Activated CD4-positive, alpha-beta T cell treated with anti-CD3 and anti-CD28 coated beads, Interleukin-2, amount 10 ng/mL, durations not matched to agents 7 days and 5 days (primary cell): ENCODE measurements around the gene STAG1. TPM values are rescaled to one million over a fixed set of nuclear protein-coding genes. Genes with fewer than 3 reads are reported as not detected.
"Not testable (repeated sequence)": the region's sequence is repeated elsewhere in the genome, so short reads cannot be mapped to it uniquely, and the experiment has no call there.

ENCODE experiments used
- CTCF ChIA-PET: fragments of 350-600 bp; sonication (Branson Sonifier 250); formaldehyde crosslinking; loops from one replicate; lab custom pipeline; 2021; ENCODE audit warnings: antibody characterized with exemption; lab: Charles Lee
- POLR2A ChIA-PET: fragments of 350-600 bp; sonication (Branson Sonifier 250); formaldehyde crosslinking; loops from one replicate; lab custom pipeline; 2021; ENCODE audit warnings: antibody characterized with exemption; lab: Charles Lee
- DNase-seq: peaks from one replicate; pipeline ENCODE4 v3.0.0-alpha.2; 2020
- H3K27ac Mint-ChIP-seq: one replicate; pipeline ENCODE4 v1.8.0; 2021; ENCODE audit warnings: mild to moderate bottlenecking, moderate library complexity, mixed read lengths
- H3K27me3 Mint-ChIP-seq: one replicate; pipeline ENCODE4 v1.8.0; 2021; ENCODE audit warnings: mixed read lengths
- H3K36me3 Mint-ChIP-seq: one replicate; pipeline ENCODE4 v1.8.0; 2021; ENCODE audit warnings: low read depth, mixed read lengths
- H3K4me1 Mint-ChIP-seq: one replicate; pipeline ENCODE4 v1.8.0; 2021; ENCODE audit warnings: mixed read lengths
- H3K4me3 Mint-ChIP-seq: one replicate; pipeline ENCODE4 v1.8.0; 2021; ENCODE audit warnings: mild to moderate bottlenecking, moderate library complexity, mixed read lengths
- H3K9me3 Mint-ChIP-seq: one replicate; pipeline ENCODE4 v1.8.0; 2021; ENCODE audit warnings: mixed read lengths
- total RNA-seq, 2 experiments: library from RNA; stranded (reverse); gene quantifications; one replicate each; pipeline ENCODE4 v1.2.3, GENCODE V29; 2021

The STAG1 gene
- total RNA-seq, 2 experiments from 2014 or later, result 40.9 to 45.7 TPM

DNA sequence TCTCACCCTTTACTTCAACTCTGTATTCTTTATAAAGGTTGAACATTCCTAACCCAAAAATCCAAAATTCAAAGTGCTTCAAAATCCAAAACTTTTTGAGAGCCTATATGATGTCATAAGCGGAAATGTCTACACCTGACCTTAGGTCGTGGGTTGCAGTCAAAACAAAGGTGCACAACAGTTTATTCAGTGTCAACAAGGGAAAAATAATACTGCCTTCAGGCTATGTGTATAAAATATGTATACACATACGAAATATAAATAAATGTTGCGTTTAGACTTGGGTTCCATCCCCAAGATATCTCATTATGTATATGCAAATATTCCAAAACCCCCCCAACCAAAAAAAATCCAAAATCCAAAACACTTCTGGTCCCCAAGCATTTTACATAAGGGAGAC, 90.9 kb downstream of the STAG1 start:
- Mint-ChIP-seq H3K27me3 (no peaks in the 10 kb centered on the region), H3K9me3 (peaks cover 3% of the 10 kb centered on the region), H3K36me3 (peaks cover 8% of the 10 kb centered on the region), H3K27ac (no peak overlapping the region), H3K4me3 (no peak overlapping the region), H3K4me1 (peaks cover 14% of the 10 kb centered on the region)
- POLR2A ChIA-PET, result no interaction called here
- DNase-seq, result no peak
- CTCF ChIA-PET, result interaction anchor here (0.9 kb wide), 1 partner anchor 9 kb away, joined by 3 read pairs; no protein-coding TSS in a partner anchor

DNA sequence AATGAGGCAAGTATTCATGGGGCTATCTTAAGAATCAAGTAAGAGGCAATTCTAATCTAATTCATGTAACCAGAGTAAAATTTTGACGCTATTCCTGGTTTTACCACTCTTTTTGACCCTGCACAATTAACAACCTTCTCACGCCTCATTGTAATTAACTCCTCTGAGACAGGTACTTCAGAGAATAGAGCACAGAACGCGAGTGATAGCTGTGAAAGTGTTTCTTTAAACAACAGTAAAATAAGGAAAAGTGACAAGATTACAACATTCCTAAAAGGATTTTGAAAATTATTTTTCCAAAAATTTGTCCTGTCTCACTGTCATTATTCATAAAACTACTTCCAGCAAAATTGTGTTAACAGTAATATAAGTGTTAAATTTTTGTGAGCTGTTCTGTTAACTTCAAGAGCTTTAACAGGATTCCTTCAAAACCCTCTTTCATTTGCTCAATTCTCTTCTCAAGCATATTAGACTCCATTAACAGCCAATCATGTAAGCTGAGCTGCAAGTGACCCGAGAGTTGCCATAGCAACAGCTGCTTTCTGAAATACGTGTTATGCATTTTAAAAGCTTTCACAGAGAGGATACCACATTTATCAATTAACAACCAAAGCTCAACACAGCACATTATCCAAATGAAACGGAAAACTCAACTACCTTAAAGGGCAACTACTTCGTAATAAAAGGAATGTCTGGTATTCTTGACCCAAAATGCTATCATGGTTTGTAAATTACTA, 93.1 kb downstream of the STAG1 start:
- peaks cover 14% of the 10 kb centered on the region for H3K4me1 Mint-ChIP-seq
- DNase-seq, result no peak
- ChIA-PET CTCF (interaction anchor here (0.7 kb wide), 1 partner anchor 371 kb away, joined by 4 read pairs; no protein-coding TSS in a partner anchor), POLR2A (no interaction called here)
- H3K9me3 Mint-ChIP-seq, result peaks cover 12% of the 10 kb centered on the region
- H3K4me3 Mint-ChIP-seq, result no peak overlapping the region
- no peak overlapping the region for H3K27ac Mint-ChIP-seq
- H3K27me3 Mint-ChIP-seq, result no peaks in the 10 kb centered on the region
- peaks cover 23% of the 10 kb centered on the region for H3K36me3 Mint-ChIP-seq

DNA sequence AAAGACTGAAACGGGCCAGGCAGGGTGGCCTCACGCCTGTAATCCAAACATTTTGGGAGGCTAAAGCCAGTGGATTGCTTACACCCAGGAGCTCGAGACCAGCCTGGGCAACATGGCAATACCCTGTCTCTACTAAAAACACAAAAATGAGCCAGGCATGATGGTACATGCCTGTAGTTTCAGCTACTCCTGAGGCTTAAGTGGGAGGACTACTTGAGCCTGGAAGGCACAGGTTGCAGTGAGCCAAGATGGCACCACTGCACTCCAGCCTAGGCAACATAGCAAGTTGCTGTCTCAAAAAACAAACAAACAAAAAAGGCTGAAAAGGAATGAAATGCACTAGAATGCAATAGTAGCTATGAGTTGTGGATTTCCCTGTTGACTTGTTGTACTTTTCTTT, 94.7 kb downstream of the STAG1 start:
- H3K36me3 Mint-ChIP-seq, result peaks cover 30% of the 10 kb centered on the region
- no peaks in the 10 kb centered on the region for H3K27me3 Mint-ChIP-seq
- no peak for DNase-seq
- POLR2A ChIA-PET, result no interaction called here
- H3K9me3 Mint-ChIP-seq, result peaks cover 18% of the 10 kb centered on the region
- no peak overlapping the region for H3K4me3 Mint-ChIP-seq
- H3K4me1 Mint-ChIP-seq, result peaks cover 14% of the 10 kb centered on the region
- CTCF ChIA-PET, result interaction anchor here (0.5 to 0.7 kb wide), 2 partner anchors 42 to 149 kb away, joined by 3 read pairs; no protein-coding TSS in a partner anchor
- H3K27ac Mint-ChIP-seq, result no peak overlapping the region

GRCh38 chr3:136653628-136654027, 98.5 kb downstream of the STAG1 start:
- no peak for DNase-seq
- POLR2A ChIA-PET, result no interaction called here
- H3K4me3 Mint-ChIP-seq, result no peak overlapping the region
- peaks cover 15% of the 10 kb centered on the region for H3K9me3 Mint-ChIP-seq
- H3K36me3 Mint-ChIP-seq, result peaks cover 44% of the 10 kb centered on the region
- peaks cover 2% of the 10 kb centered on the region for H3K4me1 Mint-ChIP-seq
- no peak overlapping the region for H3K27ac Mint-ChIP-seq
- CTCF ChIA-PET, result no interaction called here
- H3K27me3 Mint-ChIP-seq, result no peaks in the 10 kb centered on the region

DNA sequence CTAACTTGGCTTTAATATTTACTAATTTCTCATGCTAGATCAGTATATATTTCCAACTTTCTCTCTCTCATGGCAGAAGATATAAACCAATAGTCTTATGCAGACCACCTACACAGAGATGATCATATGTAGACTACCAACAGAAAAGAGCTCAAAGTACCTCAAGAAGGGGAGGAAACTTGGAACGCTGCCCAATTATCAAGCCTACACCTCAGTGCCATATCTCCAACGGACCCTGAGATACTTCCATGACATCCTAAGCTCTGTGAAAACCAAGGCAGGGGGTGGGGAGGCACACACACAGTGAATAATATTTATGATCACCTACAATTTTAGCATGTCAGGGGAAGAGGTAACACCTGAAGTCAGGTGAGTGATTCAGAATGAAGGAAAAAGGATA, 100.6 kb downstream of the STAG1 start:
- peaks cover 15% of the 10 kb centered on the region for H3K9me3 Mint-ChIP-seq
- ChIA-PET CTCF (interaction anchor here (0.6 to 2.2 kb wide), 3 partner anchors 10 to 100 kb away, joined by 3 to 5 read pairs (median 4); no protein-coding TSS in a partner anchor), POLR2A (no interaction called here)
- peaks cover 2% of the 10 kb centered on the region for H3K4me1 Mint-ChIP-seq
- DNase-seq, result no peak
- H3K27ac Mint-ChIP-seq, result no peak overlapping the region
- no peak overlapping the region for H3K4me3 Mint-ChIP-seq
- H3K36me3 Mint-ChIP-seq, result peaks cover 43% of the 10 kb centered on the region
- no peaks in the 10 kb centered on the region for H3K27me3 Mint-ChIP-seq

GRCh38 chr3:136650461-136650860, 101.7 kb downstream of the STAG1 start:
- H3K27ac Mint-ChIP-seq, result no peak overlapping the region
- peaks cover 40% of the 10 kb centered on the region for H3K36me3 Mint-ChIP-seq
- H3K27me3 Mint-ChIP-seq, result no peaks in the 10 kb centered on the region
- ChIA-PET POLR2A (no interaction called here), CTCF (interaction anchor here (0.8 to 2.2 kb wide), 2 partner anchors 14 to 94 kb away, joined by 3 to 5 read pairs; no protein-coding TSS in a partner anchor)
- H3K9me3 Mint-ChIP-seq, result peaks cover 19% of the 10 kb centered on the region
- no peak for DNase-seq
- peaks cover 7% of the 10 kb centered on the region for H3K4me1 Mint-ChIP-seq
- H3K4me3 Mint-ChIP-seq, result no peak overlapping the region

- Mint-ChIP-seq H3K9me3 (peaks cover 4% of the 10 kb centered on the region), H3K4me3 (no peak overlapping the region), H3K27ac (no peak overlapping the region), H3K27me3 (no peaks in the 10 kb centered on the region), H3K36me3 (peaks cover 18% of the 10 kb centered on the region), H3K4me1 (peaks cover 10% of the 10 kb centered on the region)
- ChIA-PET POLR2A (no interaction called here), CTCF (interaction anchor here (1.2 kb wide), 1 partner anchor 8 kb away, joined by 4 read pairs; no protein-coding TSS in a partner anchor)
- DNase-seq, result no peak
Measured at GRCh38 chr3:136645915-136646314, 106.3 kb downstream of the STAG1 start.

DNA sequence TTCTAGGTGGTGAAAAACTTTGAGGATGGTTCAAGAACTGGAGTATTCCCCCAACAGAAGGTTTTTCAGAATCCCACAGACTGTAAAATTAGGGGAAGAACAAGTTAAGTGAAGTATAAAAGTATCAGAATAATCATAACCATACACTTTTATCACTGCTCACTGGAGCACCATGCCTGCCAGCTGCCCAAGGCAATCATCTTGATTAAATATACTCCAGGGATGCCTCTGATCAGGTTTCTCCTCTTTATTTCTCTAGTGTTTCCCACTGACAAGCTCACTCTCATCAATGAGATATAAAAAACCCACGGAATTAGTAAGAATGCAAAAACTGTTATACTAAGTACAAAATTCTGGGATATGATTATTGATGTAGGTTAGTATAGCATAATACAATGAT, 108.0 kb downstream of the STAG1 start:
- H3K9me3 Mint-ChIP-seq, result peaks cover 4% of the 10 kb centered on the region
- POLR2A ChIA-PET, result no interaction called here
- no peak for DNase-seq
- peaks cover 12% of the 10 kb centered on the region for H3K36me3 Mint-ChIP-seq
- peaks cover 8% of the 10 kb centered on the region for H3K4me1 Mint-ChIP-seq
- CTCF ChIA-PET, result no interaction called here
- no peak overlapping the region for H3K27ac Mint-ChIP-seq
- H3K4me3 Mint-ChIP-seq, result no peak overlapping the region
- no peaks in the 10 kb centered on the region for H3K27me3 Mint-ChIP-seq

DNA sequence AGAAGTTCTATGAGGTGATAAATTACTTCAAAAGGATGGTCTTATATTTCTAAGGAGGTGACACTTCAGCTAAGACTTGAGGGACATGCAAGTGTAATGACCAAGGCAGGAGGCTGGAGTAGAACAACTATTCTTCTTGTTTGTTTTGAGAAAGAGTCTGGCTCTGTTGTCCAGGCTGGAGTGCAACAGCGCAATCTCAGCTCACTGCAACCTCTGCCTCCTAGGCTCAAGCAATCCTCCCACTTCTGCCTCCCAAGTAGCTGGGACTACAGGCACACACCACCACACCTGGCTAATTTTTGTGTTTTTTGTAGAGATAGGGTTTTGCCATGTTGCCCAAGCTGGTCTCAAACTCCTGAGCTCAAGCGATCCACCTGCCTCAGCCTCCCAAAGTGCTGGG, 108.8 kb downstream of the STAG1 start:
- H3K36me3 Mint-ChIP-seq, H3K27ac Mint-ChIP-seq, POLR2A ChIA-PET: not testable (repeated sequence)

DNA sequence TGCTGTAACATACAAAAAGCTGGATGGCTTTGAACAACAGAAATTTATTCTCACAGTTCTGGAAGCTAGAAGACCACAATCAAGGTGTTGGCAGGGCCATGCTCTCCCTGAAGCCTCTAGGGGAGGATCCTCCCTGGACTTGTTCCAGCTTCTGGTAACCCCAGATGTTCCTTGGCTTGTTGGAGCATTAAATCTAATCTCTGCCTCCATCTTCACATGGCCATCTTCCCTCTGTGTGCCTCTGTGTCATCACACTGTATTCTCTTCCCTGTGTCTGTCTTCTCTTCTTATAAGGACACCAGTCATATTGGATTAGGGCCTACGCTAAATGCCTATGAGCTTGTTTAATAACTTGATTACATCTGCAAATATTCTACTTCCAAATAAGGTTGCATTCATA, 109.5 kb downstream of the STAG1 start:
- Mint-ChIP-seq H3K27ac (no peak overlapping the region), H3K4me3 (no peak overlapping the region), H3K27me3 (no peaks in the 10 kb centered on the region), H3K4me1 (peaks cover 8% of the 10 kb centered on the region), H3K9me3 (peaks cover 4% of the 10 kb centered on the region), H3K36me3 (peaks cover 8% of the 10 kb centered on the region)
- ChIA-PET POLR2A (no interaction called here), CTCF (interaction anchor here (0.5 to 1.3 kb wide), 3 partner anchors 10 to 367 kb away, joined by 3 read pairs; no protein-coding TSS in a partner anchor)
- DNase-seq, result no peak

More for the DNA sequence above, 108.8 kb downstream of the STAG1 start:
- CTCF ChIA-PET, result interaction anchor here (0.9 to 1.3 kb wide), 2 partner anchors 10 to 109 kb away, joined by 3 read pairs; no protein-coding TSS in a partner anchor
- not testable (repeated sequence) for H3K9me3 Mint-ChIP-seq, H3K4me1 Mint-ChIP-seq, H3K4me3 Mint-ChIP-seq, DNase-seq, H3K27me3 Mint-ChIP-seq

DNA sequence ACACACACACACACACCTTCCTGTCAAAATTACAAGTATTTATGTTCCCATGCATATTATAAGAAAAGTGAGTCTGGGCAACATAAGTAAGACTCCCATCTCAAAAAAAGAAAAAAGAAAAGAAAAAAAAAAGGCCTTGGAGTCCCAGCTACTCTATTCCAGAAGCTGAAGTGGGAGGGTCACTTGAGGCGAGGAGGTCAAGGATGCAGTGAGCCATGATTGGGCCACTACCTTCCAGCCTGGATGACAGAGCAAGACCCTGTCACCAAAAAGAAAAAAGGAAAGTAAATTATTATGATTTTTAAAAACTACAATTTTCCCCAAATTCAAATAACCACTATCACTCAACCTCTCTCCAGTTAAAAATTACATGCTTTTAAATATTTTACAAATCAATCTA, 113.1 kb downstream of the STAG1 start:
- no peak overlapping the region for H3K4me3 Mint-ChIP-seq
- H3K27ac Mint-ChIP-seq, result no peak overlapping the region
- ChIA-PET POLR2A (no interaction called here), CTCF (no interaction called here)
- DNase-seq, result no peak
- H3K4me1 Mint-ChIP-seq, result peaks cover 6% of the 10 kb centered on the region
- peaks cover 4% of the 10 kb centered on the region for H3K9me3 Mint-ChIP-seq
- H3K36me3 Mint-ChIP-seq, result peaks cover 12% of the 10 kb centered on the region
- no peaks in the 10 kb centered on the region for H3K27me3 Mint-ChIP-seq

- peaks cover 9% of the 10 kb centered on the region for H3K9me3 Mint-ChIP-seq
- DNase-seq, result no peak
- H3K36me3 Mint-ChIP-seq, result peaks cover 14% of the 10 kb centered on the region
- POLR2A ChIA-PET, result no interaction called here
- H3K27me3 Mint-ChIP-seq, result no peaks in the 10 kb centered on the region
- CTCF ChIA-PET, result interaction anchor here (0.6 to 0.9 kb wide), 3 partner anchors 35 to 330 kb away, joined by 3 to 4 read pairs (median 4); no protein-coding TSS in a partner anchor
- H3K27ac Mint-ChIP-seq, result no peak overlapping the region
- peaks cover 6% of the 10 kb centered on the region for H3K4me1 Mint-ChIP-seq
- H3K4me3 Mint-ChIP-seq, result no peak overlapping the region
Measured at GRCh38 chr3:136637176-136637575, 115.0 kb downstream of the STAG1 start.

GRCh38 chr3:136634821-136635220, 117.4 kb downstream of the STAG1 start:
- peaks cover 9% of the 10 kb centered on the region for H3K9me3 Mint-ChIP-seq
- H3K27me3 Mint-ChIP-seq, result no peaks in the 10 kb centered on the region
- POLR2A ChIA-PET, result no interaction called here
- no peak overlapping the region for H3K27ac Mint-ChIP-seq
- CTCF ChIA-PET, result no interaction called here
- H3K4me1 Mint-ChIP-seq, result peaks cover 6% of the 10 kb centered on the region
- DNase-seq, result no peak
- no peak overlapping the region for H3K4me3 Mint-ChIP-seq
- peaks cover 27% of the 10 kb centered on the region for H3K36me3 Mint-ChIP-seq
